Ishikawa (cell line): ENCODE measurements around the gene ZNF726.

ENCODE experiments used
- CEBPB ChIP-seq: IDR thresholded peaks from 2 replicates; pipeline ENCODE4 v1.6.1; 2012
- EGR1 ChIP-seq: IDR thresholded peaks from 2 replicates; pipeline ENCODE4 v1.6.1; 2012
- EP300 ChIP-seq: IDR thresholded peaks from 2 replicates; pipeline ENCODE4 v1.6.1; 2012; ENCODE audit warnings: borderline replicate concordance
- FOXM1 ChIP-seq: IDR thresholded peaks from 2 replicates; pipeline ENCODE4 v1.6.1; 2012; ENCODE audit warnings: low read depth, borderline replicate concordance
- MAX ChIP-seq: IDR thresholded peaks from 2 replicates; pipeline ENCODE4 v1.6.1; 2012
- NFIC ChIP-seq: IDR thresholded peaks from 2 replicates; pipeline ENCODE4 v1.6.1; 2012
- RAD21 ChIP-seq: IDR thresholded peaks from 2 replicates; pipeline ENCODE4 v1.6.1; 2012; ENCODE audit warnings: low read depth
- REST ChIP-seq: IDR thresholded peaks from 2 replicates; pipeline ENCODE4 v1.6.1; 2012; ENCODE audit warnings: low read depth, mild to moderate bottlenecking
- USF1 ChIP-seq: IDR thresholded peaks from 2 replicates; pipeline ENCODE4 v1.6.1; 2012
- YY1 ChIP-seq: IDR thresholded peaks from 2 replicates; pipeline ENCODE4 v1.6.1; 2012; ENCODE audit warnings: low read depth
- ZBTB7A ChIP-seq: IDR thresholded peaks from 2 replicates; pipeline ENCODE4 v1.6.1; 2012; ENCODE audit warnings: low read depth

- TF ChIP-seq USF1 = no peak
- no peak for TF ChIP-seq EP300
- no peak for TF ChIP-seq YY1
- TF ChIP-seq FOXM1 = no peak
- TF ChIP-seq REST = no peak
- TF ChIP-seq MAX = no peak
- no peak for TF ChIP-seq ZBTB7A
- no peak for TF ChIP-seq EGR1
- TF ChIP-seq CEBPB = no peak
- no peak for TF ChIP-seq NFIC
- no peak for TF ChIP-seq RAD21
These were observed 34.9 kb downstream of the ZNF726 start for GRCh38 chr19:23949611-23950010.
